Measurements from ENCODE around the gene GMPPB.
"Not testable (repeated sequence)": the region's sequence is repeated elsewhere in the genome, so short reads cannot be mapped to it uniquely, and the experiment has no call there.

The GMPPB gene

GRCh38 chr3:49694409-49695070 is 29.2 kb downstream of the GMPPB start:
- not testable (repeated sequence) for DNase-seq (ENCODE audit: low read depth in 2 of 2, low spot score in 1 of 2)

- not testable (repeated sequence) for DNase-seq (ENCODE audit: low read depth in 2 of 2, low spot score in 1 of 2)
Measured at GRCh38 chr3:49691481-49691880, 32.3 kb downstream of the GMPPB start.

GRCh38 chr3:49690856-49691255 is 32.9 kb downstream of the GMPPB start:
- not testable (repeated sequence) for DNase-seq (ENCODE audit: low read depth in 2 of 2, low spot score in 1 of 2)

GRCh38 chr3:49689908-49690624 is 33.7 kb downstream of the GMPPB start:
- not testable (repeated sequence) for DNase-seq (ENCODE audit: low read depth in 2 of 2, low spot score in 1 of 2)

GRCh38 chr3:49689046-49689907 is 34.5 kb downstream of the GMPPB start, which contains the start of the genes MST1 and RNF123:
MST1 (minus strand) TSS chr3:49689474; CDS start chr3:49688691, 783 bp downstream.
RNF123 (plus strand) TSS chr3:49689557; CDS start chr3:49691166, 1,609 bp downstream.
- peak; percentile 73 to 80 for DNase-seq (ENCODE audit: low read depth in 2 of 2, low spot score in 1 of 2)

GRCh38 chr3:49688338-49689045 is 35.3 kb downstream of the GMPPB start:
- DNase-seq (ENCODE audit: low read depth in 2 of 2, low spot score in 1 of 2), result not testable (repeated sequence)

GRCh38 chr3:49687424-49687795 is 36.3 kb downstream of the GMPPB start:
- DNase-seq (ENCODE audit: low read depth in 2 of 2, low spot score in 1 of 2), result not testable (repeated sequence)

GRCh38 chr3:49686769-49687423 is 36.9 kb downstream of the GMPPB start:
- not testable (repeated sequence) for DNase-seq (ENCODE audit: low read depth in 2 of 2, low spot score in 1 of 2)

GRCh38 chr3:49686346-49686745 is 37.4 kb downstream of the GMPPB start:
- not testable (repeated sequence) for DNase-seq (ENCODE audit: low read depth in 2 of 2, low spot score in 1 of 2)

- DNase-seq (ENCODE audit: low read depth in 2 of 2, low spot score in 1 of 2), result not testable (repeated sequence)
Measured at GRCh38 chr3:49685846-49686245, 37.9 kb downstream of the GMPPB start.

- DNase-seq (ENCODE audit: low read depth in 2 of 2, low spot score in 1 of 2), result not testable (repeated sequence)
Measured at GRCh38 chr3:49685103-49685502, 38.6 kb downstream of the GMPPB start.

GRCh38 chr3:49684453-49684852 is 39.3 kb downstream of the GMPPB start:
- not testable (repeated sequence) for DNase-seq (ENCODE audit: low read depth in 2 of 2, low spot score in 1 of 2)

GRCh38 chr3:49683162-49683561 is 40.6 kb downstream of the GMPPB start:
- no peak for DNase-seq (ENCODE audit: low read depth in 2 of 2, low spot score in 1 of 2)

GRCh38 chr3:49681543-49681942 is 42.2 kb downstream of the GMPPB start:
- DNase-seq (ENCODE audit: low read depth in 2 of 2, low spot score in 1 of 2), result no peak

- no peak for DNase-seq (ENCODE audit: low read depth in 2 of 2, low spot score in 1 of 2)
Measured at GRCh38 chr3:49681232-49681522, 42.6 kb downstream of the GMPPB start.

GRCh38 chr3:49680493-49681231 is 43.1 kb downstream of the GMPPB start:
- DNase-seq (ENCODE audit: low read depth in 2 of 2, low spot score in 1 of 2), result no peak

- no peak for DNase-seq (ENCODE audit: low read depth in 2 of 2, low spot score in 1 of 2)
Measured at GRCh38 chr3:49675912-49676311, 47.8 kb downstream of the GMPPB start.

- no peak for DNase-seq (ENCODE audit: low read depth in 2 of 2, low spot score in 1 of 2)
Measured at GRCh38 chr3:49674497-49674983, 49.2 kb downstream of the GMPPB start.

GRCh38 chr3:49673715-49674496 is 49.8 kb downstream of the GMPPB start, which contains the start of gene APEH:
APEH (plus strand) TSS chr3:49674351; CDS start chr3:49674402, 51 bp downstream.
- DNase-seq (ENCODE audit: low read depth in 2 of 2, low spot score in 1 of 2), result peak; percentile 91 to 97
